ENCODE results near the gene NFATC1.
A peak's percentile ranks its signal among the peaks of the same experiment; 100 is the strongest.

Gene NFATC1

DNA sequence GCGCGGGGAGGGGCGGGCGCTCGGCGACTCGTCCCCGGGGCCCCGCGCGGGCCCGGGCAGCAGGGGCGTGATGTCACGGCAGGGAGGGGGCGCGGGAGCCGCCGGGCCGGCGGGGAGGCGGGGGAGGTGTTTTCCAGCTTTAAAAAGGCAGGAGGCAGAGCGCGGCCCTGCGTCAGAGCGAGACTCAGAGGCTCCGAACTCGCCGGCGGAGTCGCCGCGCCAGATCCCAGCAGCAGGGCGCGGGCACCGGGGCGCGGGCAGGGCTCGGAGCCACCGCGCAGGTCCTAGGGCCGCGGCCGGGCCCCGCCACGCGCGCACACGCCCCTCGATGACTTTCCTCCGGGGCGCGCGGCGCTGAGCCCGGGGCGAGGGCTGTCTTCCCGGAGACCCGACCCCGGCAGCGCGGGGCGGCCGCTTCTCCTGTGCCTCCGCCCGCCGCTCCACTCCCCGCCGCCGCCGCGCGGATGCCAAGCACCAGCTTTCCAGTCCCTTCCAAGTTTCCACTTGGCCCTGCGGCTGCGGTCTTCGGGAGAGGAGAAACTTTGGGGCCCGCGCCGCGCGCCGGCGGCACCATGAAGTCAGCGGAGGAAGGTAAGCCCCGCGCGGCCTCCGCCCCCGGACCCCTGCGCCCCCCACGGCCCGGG, at the start of gene NFATC1:
Gene NFATC1, plus strand, starts transcription at position 170 of the 644 bp plus-strand sequence. Its CDS starts 295 bp downstream, at position 465.
- DNase-seq: peak; percentile 34 to 76 (median 63)

GRCh38 chr18:79345981-79346380, 49.7 kb upstream of the NFATC1 start:
- no peak for DNase-seq

DNA sequence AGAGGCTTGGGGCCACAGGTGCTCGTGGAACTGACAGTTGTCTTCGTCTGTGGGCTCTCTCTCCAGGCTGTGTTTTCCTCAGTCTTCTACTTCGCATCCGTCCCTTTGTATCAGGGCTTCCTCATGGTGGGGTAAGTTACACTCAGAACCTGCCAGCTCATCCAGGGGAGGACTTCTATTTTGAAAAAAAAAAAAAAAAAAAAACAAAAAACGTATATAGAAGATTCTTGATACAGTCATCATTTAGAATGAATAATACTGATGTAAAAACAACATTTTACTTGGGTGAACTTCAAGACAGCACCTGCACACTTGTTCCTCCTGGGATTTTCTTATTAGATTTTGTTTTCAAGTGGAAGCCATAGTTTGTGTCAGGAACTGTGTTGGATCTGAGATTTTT, 47.7 kb upstream of the NFATC1 start:
- no peak for DNase-seq

- no peak for DNase-seq
Measured at GRCh38 chr18:79352432-79352831, 43.3 kb upstream of the NFATC1 start.

DNA sequence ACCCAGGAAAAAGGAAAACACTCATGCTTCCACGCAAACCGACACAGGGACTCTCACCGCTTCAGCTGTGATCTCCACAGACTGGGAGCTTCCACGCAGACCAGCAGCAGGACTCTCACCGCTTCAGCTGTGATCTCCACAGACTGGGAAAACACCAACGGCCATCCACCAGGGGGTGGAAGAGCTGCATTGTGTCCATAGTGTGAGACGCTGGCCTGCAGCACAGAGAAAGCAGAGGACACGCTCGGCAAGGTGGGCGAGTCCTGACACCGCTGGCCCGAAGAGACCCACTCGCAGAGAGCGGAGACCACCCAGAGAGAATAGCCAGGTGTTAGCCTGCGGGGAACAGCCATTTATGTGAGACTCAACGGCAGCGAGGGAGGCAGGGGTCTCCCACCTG, 42.5 kb upstream of the NFATC1 start:
- no peak for DNase-seq

- DNase-seq: no peak
Measured at GRCh38 chr18:79354350-79354749, 41.4 kb upstream of the NFATC1 start.

- DNase-seq: no peak
Measured at GRCh38 chr18:79355433-79356335, 40.0 kb upstream of the NFATC1 start.

- DNase-seq: no peak
Measured at GRCh38 chr18:79356435-79356834, 39.3 kb upstream of the NFATC1 start.

GRCh38 chr18:79360933-79361332, 34.8 kb upstream of the NFATC1 start:
- no peak for DNase-seq

DNA sequence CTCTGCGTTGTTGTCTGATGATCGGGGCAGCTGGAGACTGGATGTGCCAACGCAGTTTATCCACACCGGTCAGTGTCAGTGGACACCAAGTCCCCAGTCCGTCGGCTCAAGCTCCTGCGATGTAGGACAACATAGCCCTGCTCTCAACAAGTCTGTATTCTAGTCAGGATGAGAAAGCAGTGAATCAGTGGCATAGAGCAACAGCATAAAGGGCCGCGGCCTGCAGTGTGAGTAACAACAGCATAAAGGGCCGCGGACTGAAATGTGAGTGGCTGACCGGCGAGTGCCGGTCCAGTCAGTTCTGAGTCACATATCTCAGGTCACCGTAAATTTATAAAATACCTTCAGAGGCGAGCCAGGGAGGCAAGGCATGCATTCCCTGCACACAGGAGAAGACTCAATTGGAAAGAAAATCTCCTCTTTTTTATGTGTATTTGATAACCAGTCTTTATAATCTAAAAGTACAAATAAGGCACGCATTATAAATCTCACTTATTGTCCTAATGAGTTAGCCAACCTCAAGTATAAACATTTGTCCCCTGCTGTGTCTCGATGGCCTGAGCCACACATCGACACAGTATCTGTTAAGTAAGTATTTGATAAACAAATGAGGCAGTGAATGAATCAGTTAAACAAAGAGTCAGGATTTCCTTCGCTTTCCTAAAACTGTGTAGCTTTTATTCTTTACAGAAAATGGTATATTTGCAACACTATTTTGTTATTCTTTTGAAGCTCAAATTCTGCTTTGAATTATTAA, 33.8 kb upstream of the NFATC1 start:
- no peak for DNase-seq

- DNase-seq: no peak
Measured at GRCh38 chr18:79365701-79366100, 30.0 kb upstream of the NFATC1 start.

- no peak for DNase-seq
Measured at GRCh38 chr18:79366177-79367094, 29.3 kb upstream of the NFATC1 start.

GRCh38 chr18:79367480-79367879, 28.2 kb upstream of the NFATC1 start:
- no peak for DNase-seq

- DNase-seq: no peak
Measured at GRCh38 chr18:79367989-79368388, 27.7 kb upstream of the NFATC1 start.

GRCh38 chr18:79368681-79369080, 27.0 kb upstream of the NFATC1 start:
- DNase-seq: peak in 1 of 6 experiments; percentile 23

DNA sequence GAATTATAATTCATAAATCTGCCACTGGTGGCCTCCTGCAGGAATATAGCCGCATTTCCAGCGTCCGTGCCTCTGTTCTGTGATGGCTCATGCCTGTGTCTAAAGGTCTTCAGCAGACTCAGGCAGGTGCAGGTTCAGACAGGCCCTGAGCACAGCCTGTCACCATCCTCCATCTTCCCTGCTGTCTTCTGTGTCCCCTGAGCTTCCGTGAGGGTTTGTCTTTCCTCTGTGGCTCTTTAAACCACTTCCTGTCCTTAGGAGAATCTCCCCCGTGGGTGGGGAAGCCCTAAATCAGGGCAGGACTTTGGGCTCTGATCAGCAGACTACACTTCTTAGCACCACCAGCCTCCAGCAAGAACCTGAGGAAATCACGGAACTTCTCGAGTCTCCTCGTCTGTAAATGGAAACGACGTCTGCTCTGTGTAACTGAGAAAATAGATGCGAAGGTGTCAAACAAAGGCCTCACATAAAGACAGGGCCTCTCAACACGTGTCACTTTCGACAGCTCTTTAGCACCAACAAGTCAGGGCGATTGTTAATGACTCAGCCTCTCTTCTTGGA, 24.1 kb upstream of the NFATC1 start:
- DNase-seq: peak in 2 of 6 experiments; percentile 8 to 11

DNA sequence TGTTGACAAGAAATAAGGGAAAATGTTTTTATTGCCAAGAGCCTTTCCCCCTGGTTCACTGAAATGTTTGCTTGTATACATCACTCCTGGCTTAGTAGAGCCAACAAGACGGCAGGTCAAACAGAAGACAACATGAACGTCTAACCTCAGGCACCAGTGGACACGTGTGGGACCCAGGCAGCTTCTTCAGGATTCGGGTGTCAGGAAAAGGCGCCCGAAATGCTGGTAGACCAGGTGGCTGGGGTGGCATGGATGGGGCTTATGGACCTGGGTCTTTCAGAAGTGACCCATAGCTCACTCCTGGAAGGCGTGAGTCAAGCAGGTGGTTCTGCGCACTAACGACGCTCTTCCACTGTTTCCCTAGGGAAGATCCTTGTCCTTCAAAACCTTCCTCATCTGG, 23.3 kb upstream of the NFATC1 start:
- no peak for DNase-seq

- DNase-seq: no peak
Measured at GRCh38 chr18:79372991-79373390, 22.7 kb upstream of the NFATC1 start.

GRCh38 chr18:79373736-79374135, 22.0 kb upstream of the NFATC1 start:
- no peak for DNase-seq

- no peak for DNase-seq
Measured at GRCh38 chr18:79374408-79375171, 21.1 kb upstream of the NFATC1 start.
